BLaER1 (cell line): ENCODE measurements around the gene GNAO1.
A peak's percentile ranks its signal among the peaks of the same experiment; 100 is the strongest.

Source experiments
- H3K27ac ChIP-seq: shearing (Covaris generic); formaldehyde crosslinking; 2 replicates; pipeline ENCODE4 v1.8.1; 2022
- H3K27me3 ChIP-seq: shearing (Covaris generic); formaldehyde crosslinking; 2 replicates; pipeline ENCODE4 v1.8.1; 2022
- H3K36me3 ChIP-seq: shearing (Covaris generic); formaldehyde crosslinking; 2 replicates; pipeline ENCODE4 v1.8.1; 2022
- H3K4me1 ChIP-seq: shearing (Covaris generic); formaldehyde crosslinking; 2 replicates; pipeline ENCODE4 v1.8.1; 2022
- H3K4me2 ChIP-seq: shearing (Covaris generic); formaldehyde crosslinking; 2 replicates; pipeline ENCODE4 v1.8.1; 2022
- H3K4me3 ChIP-seq: shearing (Covaris generic); formaldehyde crosslinking; 2 replicates; pipeline ENCODE4 v1.8.1; 2022
- H3K9ac ChIP-seq: shearing (Covaris generic); formaldehyde crosslinking; 2 replicates; pipeline ENCODE4 v1.8.1; 2022
- H3K9me3 ChIP-seq: shearing (Covaris generic); formaldehyde crosslinking; 2 replicates; pipeline ENCODE4 v1.8.1; 2022
- H4K20me1 ChIP-seq: shearing (Covaris generic); formaldehyde crosslinking; 2 replicates; pipeline ENCODE4 v1.8.1; 2022
- Cebpa-rat ChIP-seq: shearing (Covaris generic); IDR thresholded peaks from 2 replicates; pipeline ENCODE4 v1.8.1; 2022

The GNAO1 gene

DNA sequence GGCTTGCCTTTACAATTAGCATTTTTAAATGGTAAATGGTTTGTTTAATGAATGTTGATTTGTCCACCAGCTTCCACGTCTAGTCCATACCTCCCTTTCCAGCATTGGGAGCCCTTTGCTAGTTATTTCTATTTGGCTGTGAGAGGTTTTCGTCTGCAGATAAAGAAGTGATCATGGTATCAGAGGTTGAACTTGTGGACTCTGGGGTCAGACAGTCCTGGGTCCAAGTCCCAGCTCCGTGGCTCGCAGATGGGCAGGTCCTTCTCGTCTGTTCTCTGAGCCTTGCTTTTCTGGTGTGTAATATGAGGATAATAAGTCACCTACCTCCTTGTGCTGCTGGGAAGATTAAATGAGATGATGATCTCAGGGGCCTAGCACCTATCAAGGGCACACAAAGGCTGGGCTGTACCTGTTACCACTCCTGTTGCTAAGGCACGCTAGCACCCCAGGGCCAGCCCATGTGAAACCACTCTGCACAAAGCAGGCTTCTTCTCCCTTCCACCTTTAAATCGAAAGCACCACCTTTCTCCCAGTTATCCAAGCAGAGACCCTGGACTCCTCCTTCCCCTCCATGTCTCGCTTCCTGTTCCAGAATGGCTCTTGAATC lies 103.9 kb downstream of the GNAO1 start:
- H3K4me3 ChIP-seq = no peak overlapping the region
- no peaks in the 10 kb centered on the region for H3K36me3 ChIP-seq
- no peaks in the 10 kb centered on the region for H3K27me3 ChIP-seq
- H3K9ac ChIP-seq = no peak overlapping the region
- H3K9me3 ChIP-seq = no peaks in the 10 kb centered on the region
- no peak for TF ChIP-seq Cebpa-rat
- no peaks in the 10 kb centered on the region for H4K20me1 ChIP-seq
- peak overlapping the region; percentile 64; the same call in 1 of the 2 replicates for H3K27ac ChIP-seq
- H3K4me2 ChIP-seq = peak overlapping the region; percentile 83
- H3K4me1 ChIP-seq = peaks cover 48% of the 10 kb centered on the region

DNA sequence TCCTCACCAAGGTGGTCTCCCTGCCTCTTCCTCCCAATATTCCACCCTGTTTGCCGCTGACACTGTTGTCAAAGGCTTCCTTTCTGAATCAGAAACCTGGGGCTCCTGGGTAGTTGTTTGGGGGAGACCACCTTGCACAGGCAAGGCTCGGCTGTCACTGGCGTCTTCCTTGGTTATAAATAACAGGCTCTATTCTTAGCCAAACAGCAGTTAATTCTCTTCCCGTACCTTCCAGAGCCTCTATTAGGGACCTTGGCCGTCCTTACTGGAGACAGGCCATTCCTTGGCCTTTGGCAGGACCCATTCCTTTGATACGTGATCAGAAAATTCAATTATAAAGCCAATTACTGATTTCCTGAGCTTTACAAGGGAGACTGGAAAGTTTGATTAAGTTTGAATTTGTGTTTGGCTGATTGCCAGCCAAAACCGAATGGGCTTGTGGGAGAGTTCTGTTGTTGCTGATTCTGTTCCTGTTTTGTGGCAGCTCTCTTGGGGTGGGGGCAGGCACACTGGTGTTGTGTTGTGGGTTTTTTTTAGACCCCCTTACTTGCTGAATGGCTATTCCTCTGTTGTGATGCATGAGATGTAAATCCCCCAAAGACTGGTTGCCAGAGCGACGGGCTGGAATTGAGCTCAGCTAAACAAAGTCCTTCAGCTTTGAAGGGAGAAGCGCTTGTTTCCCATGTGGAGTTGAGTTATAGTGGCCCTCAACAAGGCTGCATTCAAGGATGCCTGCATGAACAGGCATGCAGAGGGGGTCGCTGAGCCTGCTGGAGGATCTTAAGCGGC lies 104.6 kb downstream of the GNAO1 start:
- H3K27me3 ChIP-seq = no peaks in the 10 kb centered on the region
- H4K20me1 ChIP-seq = no peaks in the 10 kb centered on the region
- H3K9me3 ChIP-seq = no peaks in the 10 kb centered on the region
- H3K36me3 ChIP-seq = no peaks in the 10 kb centered on the region
- H3K27ac ChIP-seq = peak overlapping the region; percentile 64
- no peak for TF ChIP-seq Cebpa-rat
- H3K4me1 ChIP-seq = peaks cover 54% of the 10 kb centered on the region
- no peak overlapping the region for H3K4me3 ChIP-seq
- H3K4me2 ChIP-seq = peak overlapping the region; percentile 83
- peak overlapping the region; percentile 7; the same call in 1 of the 2 replicates for H3K9ac ChIP-seq

DNA sequence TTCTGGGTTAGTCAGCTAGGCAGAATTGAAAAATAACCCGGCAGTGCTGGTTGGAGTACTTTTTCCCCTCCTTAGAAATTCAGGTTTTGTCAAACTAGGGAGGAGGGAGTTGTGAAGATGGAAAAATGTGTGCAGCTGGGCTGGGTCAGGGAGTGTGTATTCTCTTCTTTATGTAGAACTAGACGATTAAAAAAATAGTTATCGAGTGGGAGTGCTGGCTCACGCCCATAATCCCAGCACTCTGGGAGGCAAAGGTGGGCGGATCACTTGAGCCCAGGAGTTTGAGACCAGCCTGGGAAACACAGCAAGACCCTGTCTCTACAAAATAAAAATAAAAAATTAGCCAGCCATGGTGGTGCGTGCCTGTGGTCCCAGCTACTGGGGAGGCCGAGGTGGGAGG lies 106.4 kb downstream of the GNAO1 start:
- TF ChIP-seq Cebpa-rat = no peak
- no peaks in the 10 kb centered on the region for H3K9me3 ChIP-seq
- no peak overlapping the region for H3K4me3 ChIP-seq
- no peak overlapping the region for H3K9ac ChIP-seq
- no peaks in the 10 kb centered on the region for H4K20me1 ChIP-seq
- peak overlapping the region; percentile 16 for H3K4me2 ChIP-seq
- peaks cover 65% of the 10 kb centered on the region for H3K4me1 ChIP-seq
- no peaks in the 10 kb centered on the region for H3K36me3 ChIP-seq
- no peak overlapping the region for H3K27ac ChIP-seq
- no peaks in the 10 kb centered on the region for H3K27me3 ChIP-seq

DNA sequence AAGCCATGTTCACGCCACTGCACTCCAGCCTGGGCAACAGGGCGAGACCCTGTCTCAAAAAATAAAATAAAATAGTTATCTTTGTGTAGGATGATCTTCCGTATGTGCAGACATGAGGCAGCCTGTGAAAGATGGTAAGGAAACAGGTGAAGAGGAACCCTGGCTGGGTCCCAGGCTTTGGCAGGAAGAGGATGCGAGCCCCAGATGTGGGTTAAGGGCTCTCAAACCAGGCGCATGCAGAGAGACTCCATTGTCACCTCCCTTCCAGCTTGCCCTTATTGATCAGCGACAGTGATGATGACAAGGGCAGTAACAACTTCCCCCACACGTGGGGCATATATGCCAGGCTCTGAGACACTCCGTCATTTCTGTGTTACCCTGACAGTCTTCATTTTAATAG lies 106.8 kb downstream of the GNAO1 start:
- Histone ChIP-seq H3K4me2 (peak overlapping the region; percentile 16), H3K36me3 (no peaks in the 10 kb centered on the region), H3K4me3 (no peak overlapping the region), H3K9ac (no peak overlapping the region), H3K27me3 (no peaks in the 10 kb centered on the region), H4K20me1 (no peaks in the 10 kb centered on the region), H3K9me3 (no peaks in the 10 kb centered on the region), H3K27ac (no peak overlapping the region), H3K4me1 (peaks cover 65% of the 10 kb centered on the region)
- no peak for TF ChIP-seq Cebpa-rat

DNA sequence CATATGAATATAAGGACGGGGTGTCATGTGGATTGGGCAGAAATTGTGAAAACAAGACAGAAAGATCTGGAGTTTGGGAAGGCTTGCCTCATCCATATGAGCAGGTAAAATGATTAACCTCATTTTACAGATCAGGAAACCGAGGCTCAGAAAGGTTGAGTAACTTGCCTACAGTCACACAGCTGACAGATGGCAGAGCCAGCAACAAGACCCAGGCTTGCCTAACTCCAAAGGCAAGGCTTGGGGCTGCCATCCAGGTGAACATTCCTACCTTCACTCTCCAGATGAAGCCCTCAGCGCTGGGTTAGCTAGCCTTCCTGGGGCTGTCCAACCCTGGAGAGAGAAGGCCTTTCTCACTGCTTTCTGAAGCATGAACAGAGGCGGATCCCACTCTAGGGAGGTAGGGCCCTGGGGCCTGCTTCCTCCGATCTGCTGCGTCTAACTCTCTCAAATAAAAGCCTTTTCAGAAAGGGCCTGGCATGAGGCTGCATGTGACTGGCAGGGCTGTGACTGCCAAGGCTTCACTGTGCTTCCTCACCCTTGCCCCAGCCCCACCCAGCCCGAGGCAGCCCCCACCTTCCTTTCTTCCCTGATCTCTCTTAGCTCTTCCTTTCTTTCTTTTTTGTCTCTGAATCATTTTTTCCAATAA lies 107.8 kb downstream of the GNAO1 start:
- Histone ChIP-seq H3K27me3 (no peaks in the 10 kb centered on the region), H3K4me2 (peak overlapping the region; percentile 55), H3K9ac (no peak overlapping the region), H3K36me3 (no peaks in the 10 kb centered on the region), H3K27ac (no peak overlapping the region), H3K4me1 (peaks cover 65% of the 10 kb centered on the region), H3K9me3 (no peaks in the 10 kb centered on the region), H3K4me3 (no peak overlapping the region), H4K20me1 (no peaks in the 10 kb centered on the region)
- TF ChIP-seq Cebpa-rat = no peak

DNA sequence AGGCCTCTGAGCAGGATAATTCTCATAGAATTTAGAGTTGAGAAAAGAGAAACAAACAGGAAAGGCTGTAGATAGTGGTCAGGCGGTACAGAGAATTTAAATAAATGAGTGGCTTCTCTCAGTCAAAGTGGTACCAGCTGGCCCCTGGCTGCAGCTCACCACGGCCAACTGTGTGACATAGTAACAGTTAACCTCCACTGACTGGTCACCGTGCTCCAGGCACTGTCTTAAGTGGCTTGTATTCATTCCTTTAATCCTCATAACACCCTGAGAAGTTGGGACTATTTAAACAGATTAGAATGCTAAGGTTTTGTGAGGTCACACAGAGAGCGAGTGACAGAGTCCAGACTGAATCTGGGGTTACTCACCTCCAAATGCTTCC lies 108.9 kb downstream of the GNAO1 start:
- Histone ChIP-seq H3K4me2 (peak overlapping the region; percentile 55; the same call in 1 of the 2 replicates), H3K4me1 (peaks cover 63% of the 10 kb centered on the region), H3K27ac (no peak overlapping the region), H3K9ac (no peak overlapping the region), H3K27me3 (no peaks in the 10 kb centered on the region), H3K36me3 (no peaks in the 10 kb centered on the region), H3K4me3 (no peak overlapping the region), H3K9me3 (no peaks in the 10 kb centered on the region), H4K20me1 (no peaks in the 10 kb centered on the region)
- no peak for TF ChIP-seq Cebpa-rat

DNA sequence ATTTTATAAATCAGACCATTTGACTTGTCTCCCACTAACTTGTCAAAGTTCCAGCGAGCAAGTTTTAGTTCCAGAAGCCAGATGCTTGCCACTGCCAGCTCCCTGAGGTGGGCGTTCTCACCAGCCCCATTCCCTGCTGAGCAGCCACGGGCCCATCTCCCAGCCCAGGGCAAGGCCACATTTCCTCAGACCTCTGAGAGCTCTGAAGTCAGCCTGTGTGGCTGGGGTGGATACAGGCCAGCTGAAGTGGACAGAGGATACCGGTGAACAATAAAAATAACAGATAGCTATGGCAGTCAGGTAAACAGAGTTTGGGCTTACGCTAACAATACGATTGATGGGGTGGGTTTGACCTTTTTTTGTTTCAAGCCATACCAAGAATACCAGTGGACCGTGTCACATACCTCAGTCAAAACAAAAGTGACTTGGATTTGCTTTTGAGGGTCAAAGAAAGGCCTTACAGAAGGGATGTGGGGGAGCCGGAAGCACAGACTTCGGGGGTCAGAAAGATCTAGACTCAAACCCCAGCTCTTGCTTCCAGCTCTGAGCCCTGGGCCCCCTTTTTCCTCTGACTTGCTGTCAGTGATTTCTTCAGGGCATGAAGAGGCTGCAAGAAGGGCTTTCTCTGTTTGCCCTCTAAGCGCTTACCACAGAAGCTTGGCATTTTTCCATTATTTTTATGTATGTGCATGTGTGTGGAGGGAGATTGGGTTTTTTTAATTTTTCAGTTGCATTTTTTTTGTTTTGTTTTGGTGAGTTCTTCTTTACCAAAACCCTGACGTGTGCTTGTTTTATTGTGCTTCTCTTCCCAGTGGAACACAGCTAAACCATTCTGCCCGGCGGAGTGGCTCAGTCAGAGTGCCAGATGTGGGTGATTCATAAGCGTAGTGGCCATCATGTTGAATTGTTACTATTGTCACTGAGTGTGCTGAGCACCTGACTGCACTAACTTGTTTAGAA lies 109.9 kb downstream of the GNAO1 start:
- Histone ChIP-seq H3K4me3 (no peak overlapping the region), H4K20me1 (no peaks in the 10 kb centered on the region), H3K9me3 (no peaks in the 10 kb centered on the region), H3K4me2 (peak overlapping the region; percentile 44), H3K9ac (no peak overlapping the region), H3K36me3 (no peaks in the 10 kb centered on the region), H3K4me1 (peaks cover 54% of the 10 kb centered on the region), H3K27me3 (no peaks in the 10 kb centered on the region), H3K27ac (no peak overlapping the region)
- no peak for TF ChIP-seq Cebpa-rat

DNA sequence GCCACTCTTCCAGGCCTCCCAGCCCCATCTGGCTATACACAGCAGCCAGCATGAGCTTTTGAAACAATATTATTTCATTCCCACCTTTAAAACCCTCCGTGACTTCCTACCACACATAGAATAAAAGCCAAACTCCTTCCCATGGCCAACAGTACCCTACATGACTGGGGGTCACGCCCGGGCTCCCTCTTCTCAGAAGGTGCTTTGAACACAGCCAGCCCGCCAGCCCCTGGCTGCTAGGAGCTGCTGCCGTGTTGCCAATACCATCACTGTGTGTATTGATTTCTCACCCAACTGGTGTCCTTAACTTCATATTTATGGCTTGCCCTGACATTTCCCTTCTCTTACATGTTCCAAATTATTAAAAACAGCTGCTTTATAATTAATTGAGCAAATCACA lies 111.2 kb downstream of the GNAO1 start:
- Histone ChIP-seq H3K4me3 (no peak overlapping the region), H3K9ac (no peak overlapping the region), H3K9me3 (no peaks in the 10 kb centered on the region), H4K20me1 (no peaks in the 10 kb centered on the region), H3K27ac (no peak overlapping the region), H3K4me2 (no peak overlapping the region), H3K27me3 (no peaks in the 10 kb centered on the region), H3K36me3 (no peaks in the 10 kb centered on the region), H3K4me1 (peaks cover 43% of the 10 kb centered on the region)
- TF ChIP-seq Cebpa-rat = no peak

DNA sequence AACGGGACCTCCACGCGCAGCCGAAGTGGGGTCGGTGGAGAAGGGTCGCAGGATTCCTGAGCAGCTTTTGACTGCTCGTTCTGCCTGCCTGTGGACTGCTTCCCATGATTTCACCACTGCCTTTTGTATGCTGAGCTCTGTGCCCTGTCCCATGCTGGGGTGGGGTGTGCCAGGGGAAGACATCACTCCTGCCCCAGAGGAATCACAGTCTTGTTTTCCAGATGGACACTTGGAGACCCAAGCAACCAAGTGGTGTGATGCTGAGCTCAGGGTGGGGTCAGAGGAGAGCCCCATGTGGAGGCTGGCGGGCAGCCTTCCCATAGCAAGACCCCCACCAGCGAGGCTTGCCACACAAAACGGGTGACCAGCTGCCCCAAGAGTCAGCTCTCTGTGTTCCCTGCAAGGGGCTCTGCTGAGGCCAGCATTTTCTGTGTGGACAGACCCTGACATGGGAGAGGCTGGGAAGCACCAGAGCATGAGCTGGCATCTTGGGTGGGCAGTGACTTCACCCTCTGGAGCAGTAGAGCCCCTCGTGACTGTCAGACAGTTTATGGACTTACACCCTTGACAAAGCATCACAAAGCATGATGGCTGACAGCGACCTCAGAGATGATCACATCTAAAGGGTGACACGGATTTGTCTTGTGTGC lies 111.9 kb downstream of the GNAO1 start:
- no peak for TF ChIP-seq Cebpa-rat
- no peak overlapping the region for H3K9ac ChIP-seq
- H3K4me2 ChIP-seq = no peak overlapping the region
- peaks cover 37% of the 10 kb centered on the region for H3K4me1 ChIP-seq
- H3K4me3 ChIP-seq = no peak overlapping the region
- no peaks in the 10 kb centered on the region for H3K9me3 ChIP-seq
- H3K27ac ChIP-seq = no peak overlapping the region
- no peaks in the 10 kb centered on the region for H3K36me3 ChIP-seq
- no peaks in the 10 kb centered on the region for H3K27me3 ChIP-seq
- no peaks in the 10 kb centered on the region for H4K20me1 ChIP-seq
